GM21515 (cell line): ENCODE measurements around the gene MOCOS.
A peak's percentile ranks its signal among the peaks of the same experiment; 100 is the strongest.
"Not testable (repeated sequence)": the region's sequence is repeated elsewhere in the genome, so short reads cannot be mapped to it uniquely, and the experiment has no call there.

Experiments used
- ATAC-seq: cut with Tn5 transposase; IDR thresholded peaks from one replicate; pipeline ENCODE4 v1.9.1; 2021; ENCODE audit not compliant: unreplicated experiment

Gene MOCOS, protein sequence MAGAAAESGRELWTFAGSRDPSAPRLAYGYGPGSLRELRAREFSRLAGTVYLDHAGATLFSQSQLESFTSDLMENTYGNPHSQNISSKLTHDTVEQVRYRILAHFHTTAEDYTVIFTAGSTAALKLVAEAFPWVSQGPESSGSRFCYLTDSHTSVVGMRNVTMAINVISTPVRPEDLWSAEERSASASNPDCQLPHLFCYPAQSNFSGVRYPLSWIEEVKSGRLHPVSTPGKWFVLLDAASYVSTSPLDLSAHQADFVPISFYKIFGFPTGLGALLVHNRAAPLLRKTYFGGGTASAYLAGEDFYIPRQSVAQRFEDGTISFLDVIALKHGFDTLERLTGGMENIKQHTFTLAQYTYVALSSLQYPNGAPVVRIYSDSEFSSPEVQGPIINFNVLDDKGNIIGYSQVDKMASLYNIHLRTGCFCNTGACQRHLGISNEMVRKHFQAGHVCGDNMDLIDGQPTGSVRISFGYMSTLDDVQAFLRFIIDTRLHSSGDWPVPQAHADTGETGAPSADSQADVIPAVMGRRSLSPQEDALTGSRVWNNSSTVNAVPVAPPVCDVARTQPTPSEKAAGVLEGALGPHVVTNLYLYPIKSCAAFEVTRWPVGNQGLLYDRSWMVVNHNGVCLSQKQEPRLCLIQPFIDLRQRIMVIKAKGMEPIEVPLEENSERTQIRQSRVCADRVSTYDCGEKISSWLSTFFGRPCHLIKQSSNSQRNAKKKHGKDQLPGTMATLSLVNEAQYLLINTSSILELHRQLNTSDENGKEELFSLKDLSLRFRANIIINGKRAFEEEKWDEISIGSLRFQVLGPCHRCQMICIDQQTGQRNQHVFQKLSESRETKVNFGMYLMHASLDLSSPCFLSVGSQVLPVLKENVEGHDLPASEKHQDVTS

DNA sequence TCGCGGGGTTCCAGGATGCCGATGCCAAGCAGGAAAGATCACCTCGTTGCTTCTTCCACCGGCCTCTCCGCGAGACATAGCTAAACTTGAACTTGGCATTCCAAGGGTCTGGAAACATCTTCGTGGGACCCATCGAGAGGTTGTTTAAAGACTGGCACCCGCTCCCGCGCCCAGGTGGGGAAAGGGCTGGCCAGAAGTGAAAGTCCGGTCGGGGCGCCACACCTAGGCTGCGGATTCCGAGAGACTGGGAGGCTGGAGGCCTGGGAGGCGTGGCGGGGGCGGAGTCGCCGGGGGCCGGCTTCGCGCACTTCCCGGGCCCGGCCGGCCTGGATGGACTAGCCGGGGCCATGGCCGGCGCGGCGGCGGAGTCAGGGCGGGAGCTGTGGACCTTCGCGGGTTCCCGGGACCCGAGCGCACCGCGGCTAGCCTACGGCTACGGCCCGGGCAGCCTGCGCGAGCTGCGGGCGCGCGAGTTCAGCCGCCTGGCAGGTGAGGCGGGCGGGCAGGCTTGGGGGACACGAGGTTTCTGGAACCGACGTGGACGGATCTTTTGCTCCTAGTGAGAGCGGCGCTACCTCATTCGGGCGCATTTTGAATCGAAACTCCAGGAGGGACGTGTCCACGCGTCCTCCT is at the start of gene MOCOS:
Gene MOCOS, plus strand, starts transcription at position 305 of the 633 bp plus-strand sequence. Its CDS starts 43 bp downstream, at position 348.
- ATAC-seq, result peak; percentile 75

DNA sequence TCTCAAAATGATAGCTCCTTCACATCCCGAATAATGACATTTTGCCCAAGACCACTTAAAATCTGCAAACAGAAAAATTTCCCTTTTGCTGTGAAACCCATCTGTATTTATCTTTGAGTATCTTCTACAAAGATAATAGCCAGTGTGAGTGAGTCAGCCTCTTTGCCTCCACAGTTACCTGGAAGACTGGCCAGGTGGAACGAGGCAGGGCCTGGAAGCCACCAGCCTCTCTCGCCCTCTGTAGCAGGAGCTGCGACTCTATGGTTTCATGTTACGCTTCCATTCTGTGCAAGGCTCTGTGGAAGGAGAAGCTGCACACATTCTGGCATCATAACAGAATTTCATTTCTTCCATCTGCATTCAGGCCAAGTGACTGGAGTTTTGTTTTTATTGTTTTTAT is 48.1 kb upstream of the MOCOS start:
- ATAC-seq, result no peak

DNA sequence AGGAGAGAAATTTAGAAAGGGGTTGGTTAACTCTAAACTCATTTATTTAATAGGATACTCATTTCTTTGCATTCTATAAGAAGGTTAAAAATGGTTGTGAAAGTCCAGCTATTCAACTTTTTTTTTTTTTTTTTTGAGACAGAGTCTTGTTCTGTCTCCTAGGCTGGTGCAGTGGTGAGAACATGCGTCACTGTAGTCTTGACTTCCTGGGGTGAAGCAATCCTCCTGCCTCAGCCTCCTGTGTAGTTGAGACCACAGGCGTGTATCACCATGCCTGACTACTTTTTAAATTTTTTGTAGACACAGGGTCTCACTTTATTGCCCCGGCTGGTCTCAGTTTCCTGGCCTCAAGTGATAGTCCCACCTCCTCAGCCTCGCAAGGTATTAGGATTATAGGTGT is 45.7 kb upstream of the MOCOS start:
- ATAC-seq, result no peak

DNA sequence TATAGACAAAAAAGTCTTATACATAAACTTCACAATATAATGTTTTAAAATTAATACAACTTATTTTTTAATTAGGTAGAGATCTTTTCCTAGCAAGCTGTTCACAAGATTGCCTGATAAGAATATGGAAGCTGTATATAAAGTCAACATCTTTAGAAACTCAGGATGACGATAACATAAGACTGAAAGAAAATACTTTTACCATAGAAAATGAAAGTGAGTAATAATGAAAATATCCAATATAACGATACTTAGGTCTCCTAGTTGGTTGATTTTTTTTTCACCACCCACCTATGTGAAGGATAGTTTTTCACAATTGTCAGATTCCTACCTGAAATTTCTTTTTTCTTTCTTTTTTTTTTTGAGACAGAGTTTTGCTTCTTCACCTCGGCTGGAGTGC is 44.5 kb upstream of the MOCOS start:
- ATAC-seq, result no peak

DNA sequence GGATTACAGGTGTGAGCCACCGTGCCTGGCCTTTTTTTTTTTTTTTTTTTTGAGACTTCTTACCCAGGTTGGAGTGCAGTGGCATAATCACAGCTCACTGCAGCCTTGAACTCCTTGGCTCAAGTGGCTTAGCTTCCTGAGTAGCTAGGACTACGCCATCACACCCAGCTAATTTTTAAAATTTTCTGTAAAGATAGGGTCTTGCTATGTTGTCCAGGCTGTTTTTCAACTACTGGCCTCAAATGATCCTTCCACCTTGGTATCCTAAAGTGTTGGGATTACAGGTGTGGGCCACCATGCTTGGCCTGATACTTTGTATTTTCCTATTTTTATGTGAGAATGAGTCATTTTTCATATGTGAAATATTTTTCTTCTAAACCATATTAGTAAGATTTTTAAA is 43.9 kb upstream of the MOCOS start:
- no peak for ATAC-seq

DNA sequence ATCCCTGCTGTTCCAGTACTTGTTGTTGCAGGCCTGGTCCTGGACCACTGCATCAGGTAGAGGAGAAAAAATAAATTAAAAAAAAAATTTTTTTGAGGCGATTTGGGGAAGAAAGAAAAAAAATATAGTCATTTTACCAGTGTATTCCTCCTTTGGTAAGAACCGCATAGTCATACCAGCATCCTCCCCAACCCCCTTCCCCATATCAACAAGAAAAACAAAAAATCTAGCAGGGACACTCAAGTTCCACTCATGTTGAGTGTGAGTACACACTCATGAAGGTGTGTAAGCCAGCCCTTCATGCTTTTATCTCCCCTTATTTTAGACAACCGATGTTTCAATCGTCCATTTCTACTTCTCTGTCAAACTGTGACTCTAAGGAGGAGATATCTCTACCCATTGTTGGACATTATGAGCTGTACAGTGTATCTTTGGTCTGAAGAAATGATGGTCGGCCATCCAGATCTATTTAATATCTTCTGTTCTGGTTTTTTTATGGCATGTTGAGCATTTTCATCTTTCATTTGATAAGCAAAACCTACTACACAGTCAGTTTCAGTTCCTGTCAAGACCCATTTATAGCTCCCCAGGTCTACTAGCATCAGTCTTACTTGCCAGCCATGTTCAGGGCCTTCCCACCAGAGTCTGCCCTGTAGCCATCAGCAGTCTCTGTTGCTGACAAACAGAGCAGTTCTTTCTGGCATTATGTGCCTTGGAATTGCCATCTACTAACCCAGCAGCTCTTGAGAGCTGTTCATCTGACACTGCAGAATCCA is 37.6 kb upstream of the MOCOS start:
- ATAC-seq, result peak; percentile 96

DNA sequence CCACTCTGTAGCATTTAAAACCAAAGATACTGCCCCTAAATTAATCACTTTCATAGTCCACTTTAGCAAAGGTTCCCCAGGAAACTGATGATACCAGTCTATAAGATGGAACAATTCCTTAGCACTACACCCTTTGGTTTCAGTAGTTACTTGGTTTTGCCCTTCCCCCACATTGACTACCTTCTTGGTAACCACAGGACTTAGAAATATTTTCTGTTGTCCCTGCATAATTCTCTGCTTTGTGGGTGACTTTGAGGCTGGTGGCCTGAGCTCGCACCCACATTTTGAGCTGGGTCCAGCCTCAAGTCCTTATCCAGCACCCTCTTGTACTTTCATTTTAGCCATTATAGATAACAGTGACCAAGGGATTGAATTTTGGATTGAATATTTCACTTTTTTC is 34.5 kb upstream of the MOCOS start:
- ATAC-seq, result no peak

DNA sequence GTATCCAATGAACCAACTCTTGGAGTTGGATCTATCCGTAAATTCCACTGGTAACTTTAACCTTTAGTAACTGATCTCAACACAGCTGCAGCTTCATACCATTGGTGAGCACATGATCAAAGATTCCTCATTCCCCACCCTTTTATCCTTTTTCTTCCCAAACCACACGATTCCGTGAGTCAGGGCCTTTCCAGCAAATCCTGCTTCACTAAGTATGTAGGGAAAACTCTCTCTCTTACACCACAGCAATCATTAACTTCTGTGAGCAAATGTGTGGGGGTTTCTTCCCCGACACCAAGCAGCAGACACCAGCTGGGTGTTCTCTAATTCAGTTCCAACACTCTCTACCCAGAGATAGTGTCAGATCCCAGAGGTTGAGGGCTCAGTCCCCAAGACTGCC is 34.1 kb upstream of the MOCOS start:
- ATAC-seq, result no peak

DNA sequence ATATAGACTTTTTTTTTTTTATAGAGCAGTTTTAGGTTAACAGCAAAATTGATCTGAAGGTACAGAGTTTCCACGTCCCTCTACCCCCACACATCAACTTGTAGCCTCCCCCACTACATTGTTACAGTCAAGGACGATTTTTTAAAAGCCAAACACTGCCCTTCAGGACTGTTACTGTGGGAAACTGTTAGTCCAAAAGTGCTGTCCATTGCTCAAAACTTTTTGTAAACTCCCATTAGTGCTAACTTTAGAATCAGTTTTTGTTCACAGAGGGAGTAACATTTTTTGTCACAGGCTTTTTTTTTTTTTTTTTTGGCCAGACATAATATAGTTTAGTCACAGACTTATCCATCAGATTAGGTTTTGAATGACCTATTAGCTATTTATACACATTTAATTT is 33.5 kb upstream of the MOCOS start:
- ATAC-seq, result no peak

DNA sequence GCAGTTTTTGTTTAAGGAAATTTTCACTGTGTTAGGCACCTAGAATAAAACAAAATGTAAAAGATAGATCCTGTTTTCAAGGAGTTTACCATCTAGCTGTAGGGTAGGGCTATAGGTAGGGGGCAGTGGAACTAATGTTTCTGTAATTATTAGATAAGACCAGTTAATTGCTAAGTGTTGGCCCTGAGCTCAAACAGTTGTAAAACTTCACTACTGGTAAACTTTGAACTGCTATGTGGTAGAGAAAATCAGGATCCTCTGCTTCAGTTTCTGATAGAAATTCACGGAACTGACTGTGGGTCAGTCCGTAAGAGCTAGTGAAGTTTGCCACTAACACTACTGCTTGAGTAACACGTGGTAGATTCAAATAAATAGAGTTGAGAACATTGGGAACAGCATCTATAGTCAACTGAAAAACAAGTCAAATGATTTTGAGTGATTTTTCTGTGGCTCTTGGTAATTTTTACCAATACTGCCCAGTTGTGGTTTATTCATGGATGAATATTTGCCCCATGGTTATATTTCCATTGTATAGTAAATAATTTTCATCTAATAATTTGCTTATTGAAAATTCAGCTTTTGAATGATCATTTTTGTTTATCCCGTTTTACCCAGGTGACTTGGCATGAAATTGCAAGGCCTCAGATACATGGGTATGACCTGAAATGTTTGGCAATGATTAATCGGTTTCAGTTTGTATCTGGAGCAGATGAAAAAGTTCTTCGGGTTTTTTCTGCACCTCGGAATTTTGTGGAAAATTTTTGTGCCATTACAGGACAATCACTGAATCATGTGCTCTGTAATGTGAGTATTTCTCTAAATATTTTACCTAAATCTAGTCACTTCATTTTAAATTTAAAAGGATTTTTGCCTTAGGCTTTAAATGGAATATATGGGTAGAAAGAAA is 31.2 kb upstream of the MOCOS start:
- no peak for ATAC-seq

DNA sequence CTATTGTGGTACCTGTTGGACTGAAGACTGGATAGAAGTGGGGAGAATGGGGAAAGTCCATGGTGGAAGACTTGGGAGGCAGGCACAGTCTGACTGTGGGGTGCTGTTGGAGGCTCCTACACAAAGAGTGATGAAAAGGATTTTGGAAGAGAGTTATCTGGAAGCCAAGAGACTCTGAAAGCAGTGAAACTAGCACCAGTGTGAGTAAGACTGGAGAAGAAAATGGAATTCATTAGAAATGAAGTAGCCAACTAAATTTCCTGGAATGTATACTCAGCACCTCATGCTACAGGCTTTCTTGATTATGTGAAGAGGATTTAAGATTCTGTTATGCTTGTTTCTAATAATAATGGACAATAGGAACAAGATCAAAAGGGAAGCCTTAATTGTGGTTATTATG is 29.9 kb upstream of the MOCOS start:
- ATAC-seq, result no peak

DNA sequence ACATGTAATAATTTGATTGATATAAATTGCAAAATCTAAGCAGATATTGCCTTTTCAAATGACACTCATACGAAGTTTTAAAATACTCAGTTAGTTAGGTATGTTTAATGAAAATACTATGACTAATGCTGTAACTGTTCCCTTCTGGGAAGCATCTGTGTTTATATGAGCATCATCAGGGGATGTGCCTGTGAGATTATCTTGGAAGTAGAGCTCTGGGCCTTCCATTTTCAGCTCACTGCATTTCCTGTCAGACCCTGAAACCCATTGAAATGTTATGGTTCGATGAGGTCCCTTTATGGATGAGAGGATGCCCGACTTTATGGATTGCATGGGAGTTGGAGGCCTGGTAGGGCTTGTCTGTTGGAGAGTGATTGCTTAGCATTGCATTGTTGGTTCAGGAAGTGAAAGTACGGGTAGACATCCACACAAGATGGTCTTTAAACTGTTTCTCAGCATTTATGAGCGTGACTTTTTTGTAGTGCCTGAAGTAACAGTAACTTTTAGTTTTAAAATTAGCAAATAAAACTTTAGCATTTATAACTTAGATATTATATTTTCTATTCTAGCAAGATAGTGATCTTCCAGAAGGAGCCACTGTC is 28.9 kb upstream of the MOCOS start:
- ATAC-seq, result no peak

DNA sequence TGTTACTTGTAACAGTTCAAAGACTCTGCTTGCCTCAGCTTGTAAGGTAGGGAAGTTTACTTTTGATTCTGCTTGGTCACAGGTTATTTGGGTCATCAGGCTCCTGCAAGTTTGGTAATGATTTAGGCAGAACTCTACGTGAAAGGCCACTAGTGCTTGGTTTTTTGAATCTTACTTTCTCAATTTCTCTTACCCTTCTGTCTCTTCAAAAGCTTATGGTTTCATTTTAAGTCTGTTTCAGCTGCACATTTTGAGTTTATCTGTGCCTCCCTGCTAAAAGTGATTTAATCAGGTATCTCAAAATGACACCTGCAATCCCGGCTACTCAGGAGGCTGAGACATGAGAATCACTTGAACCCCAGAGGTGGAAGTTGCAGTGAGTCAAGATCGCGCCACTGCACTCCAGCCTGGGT is 26.3 kb upstream of the MOCOS start:
- no peak for ATAC-seq

DNA sequence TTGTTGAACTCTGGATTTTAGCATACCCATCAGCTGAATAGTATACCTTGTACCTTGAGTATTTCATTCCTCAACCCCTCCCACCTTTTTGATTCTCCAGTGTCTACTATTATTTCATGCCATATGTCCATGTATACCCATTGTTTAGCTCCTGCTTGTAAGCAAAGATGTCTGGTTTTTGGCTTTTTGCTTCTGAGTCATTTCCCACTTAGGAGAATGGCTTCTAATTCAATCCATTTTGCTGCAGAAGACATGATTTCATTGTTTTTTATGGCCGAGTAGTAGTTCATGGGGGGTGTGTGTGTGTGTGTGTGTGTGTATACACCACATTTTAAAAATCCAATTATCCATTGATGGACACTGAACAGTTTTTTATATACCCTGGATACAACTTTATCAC is 24.3 kb upstream of the MOCOS start:
- no peak for ATAC-seq

DNA sequence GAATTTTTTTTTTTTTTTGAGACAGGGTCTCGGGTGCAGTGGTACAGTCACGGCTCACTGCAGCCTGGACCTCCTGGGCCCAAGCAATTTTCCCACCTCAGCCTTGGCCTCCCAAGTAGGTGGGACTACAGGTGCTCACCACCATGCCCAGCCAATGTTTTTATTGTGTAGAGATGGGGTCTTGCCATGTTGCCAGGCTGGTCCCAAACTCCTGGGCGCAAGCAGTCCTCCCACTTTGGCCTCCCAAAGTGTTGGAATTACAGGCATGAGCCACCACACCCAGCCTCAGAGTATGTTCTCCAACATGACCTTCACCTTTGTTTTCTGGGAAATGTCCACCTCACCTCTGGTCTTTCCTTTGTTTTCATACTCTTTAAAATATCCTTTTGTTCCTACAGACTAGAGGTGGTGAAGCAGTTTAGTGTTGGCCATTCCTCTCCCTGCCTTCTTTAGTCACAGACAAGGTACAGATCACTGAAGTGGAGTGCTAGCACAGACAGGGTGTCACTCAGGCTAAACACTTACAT is 19.5 kb upstream of the MOCOS start:
- ATAC-seq, result no peak

DNA sequence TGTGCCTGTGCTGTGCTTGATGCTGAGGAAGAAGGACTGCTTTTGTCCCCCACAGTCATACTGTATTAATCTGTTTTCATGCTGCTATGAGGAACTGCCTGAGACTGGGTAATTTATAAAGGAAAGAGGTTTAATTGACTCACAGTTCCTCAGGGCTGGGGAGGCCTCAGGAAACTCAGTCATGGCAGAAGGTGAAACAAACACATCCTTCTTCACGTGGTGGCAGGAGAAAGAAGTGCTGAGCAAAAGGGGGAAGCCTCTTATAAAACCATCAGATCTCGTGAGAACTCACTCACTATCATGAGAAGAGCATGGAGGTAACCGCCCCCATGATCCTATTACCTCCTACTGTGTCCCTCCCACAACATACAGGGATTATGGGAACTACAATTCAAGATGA is 19.0 kb upstream of the MOCOS start:
- ATAC-seq, result not testable (repeated sequence)

DNA sequence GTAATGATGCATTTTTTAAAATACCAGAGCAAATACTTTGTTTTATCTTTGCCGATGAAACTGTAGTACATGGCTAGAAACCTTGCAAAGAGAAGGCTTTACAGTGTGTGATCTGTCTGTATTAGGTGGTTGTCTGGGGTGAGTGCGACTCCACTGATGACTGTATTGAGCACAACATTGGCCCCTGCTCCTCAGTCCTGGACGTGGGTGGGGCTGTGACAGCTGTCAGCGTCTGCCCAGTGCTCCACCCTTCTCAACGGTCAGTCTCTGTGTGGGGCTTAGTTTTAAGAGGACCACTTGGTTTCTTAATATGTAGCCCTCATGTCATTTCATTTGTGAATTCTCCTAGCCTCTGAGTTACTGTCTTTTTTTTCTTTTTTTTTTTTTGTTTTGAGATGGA is 17.4 kb upstream of the MOCOS start:
- ATAC-seq, result no peak

DNA sequence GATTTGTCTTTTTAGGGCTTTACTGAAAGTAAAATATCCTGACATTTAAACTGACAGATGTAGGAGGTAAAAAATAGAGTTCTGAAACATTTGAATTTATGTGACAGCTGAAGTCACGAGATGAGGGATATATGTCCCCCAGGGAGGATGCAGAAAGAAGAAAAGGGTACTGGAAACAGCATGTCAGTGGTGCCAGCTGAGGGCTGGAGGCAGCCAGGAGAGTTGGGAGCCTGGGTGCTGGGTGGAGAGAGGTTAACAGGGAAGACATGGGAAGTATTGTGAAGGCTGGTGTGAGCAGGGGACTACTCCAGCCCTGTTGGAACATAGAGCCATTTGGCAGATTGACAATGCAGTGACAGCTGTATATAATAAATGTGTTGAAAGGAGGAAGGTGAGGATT is 11.8 kb upstream of the MOCOS start:
- no peak for ATAC-seq

DNA sequence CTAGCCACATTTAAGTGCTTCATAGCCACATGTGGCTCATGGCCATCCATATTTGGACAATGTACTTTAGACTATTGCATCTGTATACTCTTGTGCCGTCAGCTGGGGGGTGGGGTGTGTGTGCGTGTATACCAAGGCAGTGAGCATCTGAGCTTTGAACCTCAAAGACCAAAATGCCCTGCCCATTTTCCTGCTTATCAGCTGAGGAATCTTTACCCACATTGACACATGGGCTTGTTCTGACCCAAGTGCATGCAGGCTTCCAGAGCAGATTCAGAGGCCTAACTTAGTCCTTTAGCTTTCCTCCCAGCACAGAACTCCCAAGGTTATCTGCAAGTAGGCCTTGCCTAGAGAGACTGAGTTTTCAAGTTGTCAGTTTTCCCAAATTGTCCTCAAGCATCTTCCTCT is 11.1 kb upstream of the MOCOS start:
- ATAC-seq, result no peak
